OCI-LY3 (cell line): ENCODE measurements around the gene AIRE.

ENCODE experiments used
- H2AFZ ChIP-seq: fragments of 200-600, 300-600 bp; shearing (Covaris generic); 2 replicates; pipeline ENCODE4 v1.6.0; 2014; ENCODE audit warnings: antibody characterized with exemption, low read depth, low read length
- H3K27ac ChIP-seq: fragments of 200-600, 300-600 bp; sonication (generic); 2 replicates; pipeline ENCODE4 v1.5.1; 2014; ENCODE audit warnings: mild to moderate bottlenecking, low read length, moderate library complexity, mixed read lengths
- H3K27me3 ChIP-seq: fragments of 200-600, 300-600 bp; sonication (generic); 2 replicates; pipeline ENCODE4 v1.6.1; 2014; ENCODE audit warnings: low read depth, low read length, mixed read lengths
- H3K36me3 ChIP-seq: fragments of 200-600, 300-600 bp; sonication (generic); replicated peaks from 2 replicates; pipeline ENCODE3; 2014; ENCODE audit warnings: low read depth, low read length, mixed read lengths
- H3K4me1 ChIP-seq: fragments of 300-600, 200-600 bp; sonication (generic); 2 replicates; pipeline ENCODE4 v1.6.1; 2014; ENCODE audit warnings: low read length, mixed read lengths
- H3K4me2 ChIP-seq: fragments of 200-600, 300-600 bp; sonication (generic); 2 replicates; pipeline ENCODE4 v1.6.1; 2014; ENCODE audit warnings: low read length, mixed read lengths
- H3K4me3 ChIP-seq: fragments of 300-600, 200-600 bp; sonication (generic); 2 replicates; pipeline ENCODE4 v1.5.1; 2014; ENCODE audit warnings: antibody characterized with exemption, mild to moderate bottlenecking, low read length, moderate library complexity
- H3K79me2 ChIP-seq: fragments of 300-600, 200-600 bp; shearing (Covaris generic); 2 replicates; pipeline ENCODE4 v1.6.1; 2014; ENCODE audit warnings: mild to moderate bottlenecking, low read length, mixed read lengths
- H3K9ac ChIP-seq: fragments of 300-600, 200-600 bp; shearing (Covaris generic); 2 replicates; pipeline ENCODE4 v1.6.0; 2014; ENCODE audit warnings: mild to moderate bottlenecking, low read length, moderate library complexity
- H3K9me3 ChIP-seq: fragments of 200-600, 300-600 bp; shearing (Covaris generic); 2 replicates; pipeline ENCODE4 v1.6.1; 2014; ENCODE audit warnings: low read length, mixed read lengths; ENCODE audit not compliant: insufficient read depth
- H4K20me1 ChIP-seq: fragments of 200-600, 300-600 bp; sonication (generic); 2 replicates; pipeline ENCODE4 v1.6.1; 2016; ENCODE audit warnings: low read length, mixed read lengths; ENCODE audit not compliant: insufficient read depth
- CTCF ChIP-seq: fragments of 200-600, 300-600 bp; sonication (generic); IDR thresholded peaks from 2 replicates; pipeline ENCODE4 v1.5.1; 2014; ENCODE audit warnings: antibody characterized with exemption, low read length, low read depth
- EZH2phosphoT487 ChIP-seq: fragments of 200-600 bp; shearing (Covaris generic); IDR thresholded peaks from 2 replicates; pipeline ENCODE4 v1.6.1; 2018; ENCODE audit warnings: antibody characterized with exemption, mixed run types, low read depth

AIRE gene

GRCh38 chr21:44322621-44323325 lies 37.1 kb downstream of the AIRE start:
- Histone ChIP-seq H2AFZ (no peak overlapping the region), H3K9ac (no peak overlapping the region), H3K4me3 (no peak overlapping the region), H3K79me2 (no peaks in the 10 kb centered on the region), H3K9me3 (no peaks in the 10 kb centered on the region), H3K4me1 (no peaks in the 10 kb centered on the region), H3K27ac (no peak overlapping the region), H3K36me3 (peaks cover under 1% of the 10 kb centered on the region), H4K20me1 (no peaks in the 10 kb centered on the region), H3K27me3 (no peaks in the 10 kb centered on the region), H3K4me2 (no peak overlapping the region)
- no peak for TF ChIP-seq EZH2phosphoT487
- no peak for TF ChIP-seq CTCF

- Histone ChIP-seq H3K4me3 (no peak overlapping the region), H3K4me1 (no peaks in the 10 kb centered on the region), H3K27ac (no peak overlapping the region), H3K9me3 (no peaks in the 10 kb centered on the region), H3K9ac (no peak overlapping the region), H4K20me1 (no peaks in the 10 kb centered on the region), H3K4me2 (no peak overlapping the region), H3K36me3 (no peaks in the 10 kb centered on the region), H3K27me3 (no peaks in the 10 kb centered on the region), H3K79me2 (no peaks in the 10 kb centered on the region), H2AFZ (no peak overlapping the region)
- TF ChIP-seq CTCF (no peak), EZH2phosphoT487 (no peak)
These were observed 37.9 kb downstream of the AIRE start for GRCh38 chr21:44323591-44323990.

GRCh38 chr21:44324106-44324853 lies 38.6 kb downstream of the AIRE start:
- no peak overlapping the region for H3K4me3 ChIP-seq
- H3K36me3 ChIP-seq: no peaks in the 10 kb centered on the region
- no peak overlapping the region for H2AFZ ChIP-seq
- H3K79me2 ChIP-seq: no peaks in the 10 kb centered on the region
- H3K27me3 ChIP-seq: no peaks in the 10 kb centered on the region
- H3K9me3 ChIP-seq: no peaks in the 10 kb centered on the region
- no peaks in the 10 kb centered on the region for H3K4me1 ChIP-seq
- no peak for TF ChIP-seq CTCF
- no peak for TF ChIP-seq EZH2phosphoT487
- H3K4me2 ChIP-seq: no peak overlapping the region
- H4K20me1 ChIP-seq: no peaks in the 10 kb centered on the region
- H3K27ac ChIP-seq: no peak overlapping the region
- H3K9ac ChIP-seq: no peak overlapping the region

GRCh38 chr21:44324854-44325107 lies 39.1 kb downstream of the AIRE start:
- Histone ChIP-seq H3K36me3 (no peaks in the 10 kb centered on the region), H3K4me3 (no peak overlapping the region), H3K27ac (no peak overlapping the region), H3K9ac (no peak overlapping the region), H4K20me1 (no peaks in the 10 kb centered on the region), H3K4me2 (no peak overlapping the region), H3K4me1 (no peaks in the 10 kb centered on the region), H3K27me3 (no peaks in the 10 kb centered on the region), H2AFZ (no peak overlapping the region), H3K9me3 (no peaks in the 10 kb centered on the region), H3K79me2 (no peaks in the 10 kb centered on the region)
- TF ChIP-seq EZH2phosphoT487 (no peak), CTCF (no peak)
